Body of pancreas (tissue), 4 donors: ENCODE data around the gene NPIPB8. TPM values are rescaled to one million over a fixed set of nuclear protein-coding genes. Genes with fewer than 3 reads are reported as not detected.
"Not testable (repeated sequence)": the region's sequence is repeated elsewhere in the genome, so short reads cannot be mapped to it uniquely, and the experiment has no call there.

Source experiments
- ATAC-seq: fragments of 150-250 bp; one replicate; pipeline ENCODE4 v1.9.1; 2016
- DNase-seq, 4 donors: peaks; one replicate each; pipeline ENCODE4 v3.0.0-alpha.2; 2019
- H3K27ac ChIP-seq, 4 donors: fragments of 200-600 bp; sonication (generic); 1 replicate in 3 of 4; 2 replicates in 1 of 4; pipeline versions ENCODE4 v1.5.1 to v1.6.1; 2016 to 2019; ENCODE audit warnings: mild to moderate bottlenecking in 1 of 4, mixed read lengths in 1 of 4, moderate library complexity in 1 of 4
- H3K27me3 ChIP-seq, 2 donors: fragments of 200-600 bp; sonication (generic); one replicate each; pipeline ENCODE4 v1.6.0; 2016; ENCODE audit warnings: mild to moderate bottlenecking in 1 of 2
- H3K36me3 ChIP-seq, 2 donors: fragments of 200-600 bp; sonication (generic); replicated peaks in 1 of 2; 2 replicates each; pipeline ENCODE4 v1.5.1; 2016; ENCODE audit warnings: low read depth in 2 of 2; ENCODE audit not compliant: insufficient read depth in 1 of 2
- H3K4me1 ChIP-seq: fragments of 200-600 bp; sonication (generic); one replicate; pipeline ENCODE4 v1.6.0; 2016
- H3K4me3 ChIP-seq, 2 donors: fragments of 200-600 bp; sonication (generic); 1 replicate in 1 of 2; 2 replicates in 1 of 2; pipeline ENCODE4 v1.5.1; 2016 to 2019
- H3K9me3 ChIP-seq, 3 donors: fragments of 200-600 bp; sonication (generic); 1 replicate in 2 of 3; 2 replicates in 1 of 3; pipeline ENCODE4 v1.5.1; 2016
- POLR2A ChIP-seq, 3 donors: fragments of 450-650 bp; IDR thresholded peaks; one replicate each; pipeline ENCODE4 v1.6.1; 2016; ENCODE audit warnings: antibody characterized with exemption in 3 of 3, mild to moderate bottlenecking in 2 of 3
- WGBS, 2 donors: methylation state at CpG; one replicate each; pipeline ENCODE4 v1.1.5; 2017; 5-methylcytosine and 5-hydroxymethylcytosine counted together
- intact Hi-C: fragments of 100-400 bp; cut with DNase I; formaldehyde crosslinking; loops from one replicate; pipeline ENCODE4 v1.15.1; 2023
- total RNA-seq, 2 donors: library from RNA; depleted of rRNA; stranded (reverse); fragments of >200 nt; gene quantifications; one replicate each; pipeline ENCODE4 v1.1.0, GENCODE V29; 2016
- TF ChIP-seq, protein P1 (sequence below), 7 experiments: fragments of 450-650 bp in 4 of 7; fragments of 200-600 bp in 3 of 7; sonication (generic) in 3 of 7; IDR thresholded peaks; one replicate each; pipeline ENCODE4 v1.5.1; 2016 to 2019; ENCODE audit warnings: antibody characterized with exemption in 7 of 7

The NPIPB8 gene
- total RNA-seq, 2 donors from 2014 or later = 0.52 TPM; not detected in 1

GRCh38 chr16:28608867-28609596, 28.8 kb upstream of the NPIPB8 start:
- Histone ChIP-seq H3K4me1 (peaks cover 30% of the 10 kb centered on the region), H3K27ac (peak overlapping the region; percentile 61 to 73 (median 70))
- H3K27me3 ChIP-seq, H3K36me3 ChIP-seq, ATAC-seq, H3K4me3 ChIP-seq, H3K9me3 ChIP-seq, intact Hi-C loops: not testable (repeated sequence)
- 61% methylated on average over 10 of the region's 11 CpGs; no CpG with 5 or more reads in 1 of the 2 donors for WGBS, 2 donors
- peak in 3 of 4 donors; percentile 27 to 41 (median 38) for DNase-seq

- Histone ChIP-seq H3K27me3 (no peaks in the 10 kb centered on the region), H3K27ac (peak within 1 kb of the TSS; percentile 61 to 73 (median 70)), H3K4me3 (no peak within 1 kb of the TSS), H3K4me1 (peaks cover 30% of the 10 kb centered on the region), H3K9me3 (no peaks in the 10 kb centered on the region), H3K36me3 (peaks cover 0 to under 1% of the 10 kb centered on the region in 2 donors)
- 11% methylated on average over 9 to 11 of the region's 11 CpGs for WGBS, 2 donors
- intact Hi-C loops = no loop called here
- ATAC-seq (peak; percentile 87), DNase-seq (peak; percentile 79 to 94 (median 90))
- TF ChIP-seq, protein P1, sequence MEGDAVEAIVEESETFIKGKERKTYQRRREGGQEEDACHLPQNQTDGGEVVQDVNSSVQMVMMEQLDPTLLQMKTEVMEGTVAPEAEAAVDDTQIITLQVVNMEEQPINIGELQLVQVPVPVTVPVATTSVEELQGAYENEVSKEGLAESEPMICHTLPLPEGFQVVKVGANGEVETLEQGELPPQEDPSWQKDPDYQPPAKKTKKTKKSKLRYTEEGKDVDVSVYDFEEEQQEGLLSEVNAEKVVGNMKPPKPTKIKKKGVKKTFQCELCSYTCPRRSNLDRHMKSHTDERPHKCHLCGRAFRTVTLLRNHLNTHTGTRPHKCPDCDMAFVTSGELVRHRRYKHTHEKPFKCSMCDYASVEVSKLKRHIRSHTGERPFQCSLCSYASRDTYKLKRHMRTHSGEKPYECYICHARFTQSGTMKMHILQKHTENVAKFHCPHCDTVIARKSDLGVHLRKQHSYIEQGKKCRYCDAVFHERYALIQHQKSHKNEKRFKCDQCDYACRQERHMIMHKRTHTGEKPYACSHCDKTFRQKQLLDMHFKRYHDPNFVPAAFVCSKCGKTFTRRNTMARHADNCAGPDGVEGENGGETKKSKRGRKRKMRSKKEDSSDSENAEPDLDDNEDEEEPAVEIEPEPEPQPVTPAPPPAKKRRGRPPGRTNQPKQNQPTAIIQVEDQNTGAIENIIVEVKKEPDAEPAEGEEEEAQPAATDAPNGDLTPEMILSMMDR (IDR thresholded peaks at IDR 0.05) = no peak
- peak in 2 of 3 donors; percentile 27 to 31 for TF ChIP-seq POLR2A (IDR thresholded peaks at IDR 0.05)
These were observed 28.0 kb upstream of the NPIPB8 start, which contains the start of gene SULT1A1 for GRCh38 chr16:28609631-28610594. Gene SULT1A1 (minus strand): TSS chr16:28610044. CDS start chr16:28608855, 1,189 bp downstream.

GRCh38 chr16:28610595-28611191, 27.2 kb upstream of the NPIPB8 start:
- DNase-seq = peak in 1 of 4 donors; percentile 27
- no peak overlapping the region for H3K4me3 ChIP-seq

GRCh38 chr16:28612359-28613280, 25.2 kb upstream of the NPIPB8 start:
- H3K9me3 ChIP-seq, DNase-seq, H3K27ac ChIP-seq, H3K36me3 ChIP-seq, H3K27me3 ChIP-seq, ATAC-seq, H3K4me3 ChIP-seq, intact Hi-C loops: not testable (repeated sequence)
- H3K4me1 ChIP-seq = peaks cover 30% of the 10 kb centered on the region
- WGBS, 2 donors = no CpG with 5 or more reads among the region's 17 CpGs

More at GRCh38 chr16:28610595-28611191, 27.2 kb upstream of the NPIPB8 start:
- H3K36me3 ChIP-seq = no peaks in the 10 kb centered on the region
- TF ChIP-seq, protein P1 (IDR thresholded peaks at IDR 0.05) = no peak
- no peak for TF ChIP-seq POLR2A (IDR thresholded peaks at IDR 0.05)
- ATAC-seq = no peak
- H3K27me3 ChIP-seq = no peaks in the 10 kb centered on the region
- 41 to 59% methylated on average over 5 to 10 of the region's 10 CpGs for WGBS, 2 donors
- intact Hi-C loops = no loop called here
- peak overlapping the region; percentile 50 to 73 (median 64) for H3K27ac ChIP-seq
- no peaks in the 10 kb centered on the region for H3K9me3 ChIP-seq
- H3K4me1 ChIP-seq = peaks cover 30% of the 10 kb centered on the region

DNA sequence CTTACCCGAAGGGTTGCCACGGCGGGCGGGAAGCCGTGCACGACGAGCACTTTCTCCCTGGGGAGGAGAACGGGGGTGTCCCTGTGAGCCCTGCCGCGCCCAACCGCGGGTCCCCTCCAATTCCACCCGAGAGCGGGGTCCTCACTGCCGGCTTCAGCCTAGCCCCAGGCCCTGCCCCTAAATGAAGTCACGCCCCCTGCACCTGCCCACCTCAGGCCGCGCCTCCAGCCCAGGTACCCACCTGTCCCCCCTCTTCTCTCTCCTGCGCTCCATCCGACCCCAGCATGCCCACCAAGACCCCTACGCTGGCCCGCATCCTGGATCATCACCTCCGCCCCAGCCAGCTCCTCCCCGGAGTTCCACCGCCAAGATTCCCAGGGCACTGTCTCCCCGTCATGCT, 24.0 kb upstream of the NPIPB8 start:
- H3K4me3 ChIP-seq, ATAC-seq, intact Hi-C loops, H3K27ac ChIP-seq, DNase-seq, H3K9me3 ChIP-seq, H3K27me3 ChIP-seq, H3K36me3 ChIP-seq: not testable (repeated sequence)
- 44% methylated on average over 5 of the region's 26 CpGs; no CpG with 5 or more reads in 1 of the 2 donors for WGBS, 2 donors
- H3K4me1 ChIP-seq = peaks cover 23% of the 10 kb centered on the region

DNA sequence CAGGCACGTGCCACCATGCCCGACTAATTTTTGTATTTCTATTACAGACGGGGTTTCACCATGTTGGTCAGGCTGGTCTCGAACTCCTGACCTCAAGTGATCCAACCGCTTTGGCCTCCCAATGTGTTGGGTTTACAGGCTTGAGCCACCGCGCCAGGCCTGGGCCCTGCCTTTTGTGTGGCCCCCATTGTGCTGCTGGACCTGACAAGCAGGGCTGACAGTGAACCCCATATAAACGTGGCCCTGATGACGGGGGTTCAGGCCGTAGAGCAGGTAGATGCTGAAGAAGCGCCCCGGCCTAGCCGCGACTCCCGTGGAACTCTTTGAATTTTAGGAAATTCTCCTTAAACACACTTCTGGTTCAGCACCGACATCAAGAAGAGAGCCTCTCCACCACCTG, 23.3 kb upstream of the NPIPB8 start:
- H3K4me3 ChIP-seq, intact Hi-C loops, H3K36me3 ChIP-seq, H3K27ac ChIP-seq, DNase-seq, H3K27me3 ChIP-seq, H3K9me3 ChIP-seq, ATAC-seq: not testable (repeated sequence)
- H3K4me1 ChIP-seq = peaks cover 16% of the 10 kb centered on the region
- WGBS, 2 donors = 29 to 85% methylated on average over 1 to 2 of the region's 16 CpGs
